HFF-Myc (cell line): ENCODE measurements around the gene GIT1.

Source experiments
- DNase-seq: peaks from one replicate; pipeline ENCODE4 v3.0.0-alpha.2; 2011; ENCODE audit warnings: low read depth; ENCODE audit errors: extremely low read depth
- H3K4me3 ChIP-seq: replicated peaks from 2 replicates; pipeline ENCODE4 v1.5.1; 2011; ENCODE audit warnings: low read depth, mild to moderate bottlenecking, control low read depth, low read length
- TF ChIP-seq, protein P1 (sequence below): IDR thresholded peaks from 2 replicates; pipeline ENCODE4 v1.5.1; 2012; ENCODE audit warnings: mild to moderate bottlenecking, low read depth, low read length, control low read depth; ENCODE audit errors: missing control alignments

The GIT1 gene

DNA sequence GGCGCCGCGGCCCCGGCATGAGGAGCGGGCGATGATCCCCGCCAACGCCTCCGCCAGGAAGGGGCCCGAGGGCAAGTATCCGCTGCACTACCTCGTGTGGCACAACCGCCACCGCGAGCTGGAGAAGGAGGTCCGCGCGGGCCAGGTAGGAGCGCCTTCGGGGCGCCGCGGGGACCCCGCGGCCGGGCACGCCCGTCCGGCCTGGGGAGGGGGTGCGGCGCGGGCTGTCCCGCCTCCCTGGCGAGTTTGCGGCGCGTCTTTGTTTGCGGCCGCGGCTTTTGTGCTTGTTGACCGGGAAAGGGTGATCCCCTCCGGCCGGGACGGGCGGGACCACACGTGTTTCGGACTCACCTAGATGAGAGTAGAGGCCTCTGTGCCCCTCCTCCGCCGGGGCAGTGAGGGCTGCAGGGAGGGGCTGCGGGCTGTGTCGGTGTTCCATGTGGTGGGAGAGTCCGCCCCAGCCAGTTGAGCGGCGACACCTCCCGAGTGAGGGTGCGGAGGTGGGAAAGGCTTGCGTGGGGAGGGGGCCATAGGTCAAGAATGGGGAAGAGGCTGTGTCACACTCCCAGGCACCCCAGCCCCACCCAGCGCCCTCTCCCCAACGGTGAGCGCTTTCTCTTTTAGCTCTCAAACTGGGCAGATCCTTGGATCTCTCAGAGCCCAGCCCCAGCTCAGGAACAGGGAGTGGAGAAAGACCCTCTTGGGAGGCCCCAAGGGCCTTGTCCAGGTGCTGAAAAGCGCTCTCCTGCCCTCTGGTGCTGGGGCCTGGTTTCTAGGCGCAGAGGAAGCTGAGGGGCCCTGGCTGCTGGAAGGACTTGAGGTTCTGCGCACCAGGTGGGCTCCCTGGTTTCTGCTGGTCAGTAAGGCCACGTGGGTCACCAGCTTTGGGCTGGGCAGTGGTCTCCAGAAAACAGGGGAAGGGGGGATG, 4.4 kb upstream of the GIT1 start:
- TF ChIP-seq, protein P1, sequence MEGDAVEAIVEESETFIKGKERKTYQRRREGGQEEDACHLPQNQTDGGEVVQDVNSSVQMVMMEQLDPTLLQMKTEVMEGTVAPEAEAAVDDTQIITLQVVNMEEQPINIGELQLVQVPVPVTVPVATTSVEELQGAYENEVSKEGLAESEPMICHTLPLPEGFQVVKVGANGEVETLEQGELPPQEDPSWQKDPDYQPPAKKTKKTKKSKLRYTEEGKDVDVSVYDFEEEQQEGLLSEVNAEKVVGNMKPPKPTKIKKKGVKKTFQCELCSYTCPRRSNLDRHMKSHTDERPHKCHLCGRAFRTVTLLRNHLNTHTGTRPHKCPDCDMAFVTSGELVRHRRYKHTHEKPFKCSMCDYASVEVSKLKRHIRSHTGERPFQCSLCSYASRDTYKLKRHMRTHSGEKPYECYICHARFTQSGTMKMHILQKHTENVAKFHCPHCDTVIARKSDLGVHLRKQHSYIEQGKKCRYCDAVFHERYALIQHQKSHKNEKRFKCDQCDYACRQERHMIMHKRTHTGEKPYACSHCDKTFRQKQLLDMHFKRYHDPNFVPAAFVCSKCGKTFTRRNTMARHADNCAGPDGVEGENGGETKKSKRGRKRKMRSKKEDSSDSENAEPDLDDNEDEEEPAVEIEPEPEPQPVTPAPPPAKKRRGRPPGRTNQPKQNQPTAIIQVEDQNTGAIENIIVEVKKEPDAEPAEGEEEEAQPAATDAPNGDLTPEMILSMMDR = peak; percentile 20
- no peak for DNase-seq
- H3K4me3 ChIP-seq = peak overlapping the region; percentile 59

DNA sequence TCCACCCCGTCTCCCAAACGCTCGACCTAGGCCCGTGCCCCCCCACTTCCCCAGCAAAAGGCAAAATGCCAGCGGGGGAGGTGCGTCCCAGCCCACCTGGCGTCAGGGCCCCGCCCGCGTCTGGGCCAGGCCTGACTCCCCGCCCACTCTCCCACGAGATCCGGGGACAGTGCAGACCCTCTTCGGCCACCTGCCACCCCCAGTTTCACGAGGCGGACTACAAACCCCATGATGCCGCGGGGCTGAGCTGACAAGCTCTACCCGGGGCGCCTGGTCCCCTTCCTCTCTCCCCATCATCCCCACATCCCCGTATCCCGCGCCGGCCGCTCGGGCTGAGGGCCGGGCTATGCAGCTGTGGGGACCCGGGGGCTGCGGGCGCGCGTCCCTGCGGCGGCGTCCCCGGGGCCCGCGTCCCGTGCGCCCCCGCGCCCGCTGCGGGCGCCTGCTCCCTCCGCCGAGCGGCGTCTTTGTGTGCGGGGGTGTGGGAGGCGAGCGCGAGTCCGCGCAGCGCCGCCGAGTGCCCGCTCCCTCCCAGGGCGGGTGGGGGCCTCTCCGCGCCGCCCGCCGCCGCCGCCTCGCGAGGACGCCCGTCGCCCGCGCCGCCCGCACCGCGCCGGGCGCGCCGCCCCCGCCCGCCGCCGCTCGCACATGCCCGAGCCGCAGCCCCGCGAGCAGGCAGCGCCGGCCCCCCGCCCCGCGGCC, 3.6 kb upstream of the GIT1 start, which contains the start of gene ANKRD13B:
ANKRD13B (plus strand) TSS at position 283 of the 702 bp plus-strand sequence. CDS start 490 bp downstream, outside the sequence.
- TF ChIP-seq, protein P1 = no peak
- DNase-seq = no peak
- peak within 1 kb of the TSS; percentile 59 for H3K4me3 ChIP-seq

- TF ChIP-seq, protein P1 = peak; percentile 98
- peak overlapping the region; percentile 45 for H3K4me3 ChIP-seq
- peak; percentile 61 for DNase-seq
These were observed 2.5 kb upstream of the GIT1 start for GRCh38 chr17:29591737-29592608.

GRCh38 chr17:29591146-29591736, 1.8 kb upstream of the GIT1 start:
- peak overlapping the region; percentile 43 for H3K4me3 ChIP-seq
- TF ChIP-seq, protein P1 = no peak

GRCh38 chr17:29590411-29591145, 1.1 kb upstream of the GIT1 start:
- DNase-seq = no peak
- H3K4me3 ChIP-seq = peak overlapping the region; percentile 43
- TF ChIP-seq, protein P1 = no peak

More at GRCh38 chr17:29591146-29591736, 1.8 kb upstream of the GIT1 start:
- no peak for DNase-seq
